CD14-positive monocyte (primary cell): ENCODE data around the gene RGS3. TPM values are rescaled to one million over a fixed set of nuclear protein-coding genes. Genes with fewer than 3 reads are reported as not detected.

ENCODE experiments used
- DNase-seq, 3 donors: peaks; one replicate each; pipeline ENCODE4 v3.0.0-alpha.2; 2011 to 2022
- H2AFZ ChIP-seq: 2 replicates; pipeline ENCODE4 v1.6.0; 2012; ENCODE audit warnings: mild to moderate bottlenecking, low read depth, low read length, inconsistent platforms; ENCODE audit not compliant: insufficient read depth, poor library complexity, severe bottlenecking
- H3K27ac ChIP-seq, 2 donors: 1 replicate in 1 of 2; 2 replicates in 1 of 2; pipeline ENCODE4 v1.5.1; 2012 to 2013; ENCODE audit warnings: low read length in 2 of 2, control low read depth in 1 of 2, inconsistent platforms in 1 of 2, low read depth in 1 of 2, mild to moderate bottlenecking in 1 of 2
- H3K27me3 ChIP-seq, 2 donors: one replicate each; pipeline versions ENCODE4 v1.6.0 to v1.6.1; 2011 to 2013; ENCODE audit warnings: low read length in 2 of 2; ENCODE audit not compliant: control insufficient read depth in 2 of 2, insufficient read depth in 2 of 2
- H3K36me3 ChIP-seq, 2 donors: replicated peaks in 1 of 2; 1 replicate in 1 of 2; 2 replicates in 1 of 2; pipeline versions ENCODE4 v1.5.1 to v1.6.1; 2012 to 2013; ENCODE audit warnings: low read length in 2 of 2, control low read depth in 1 of 2, inconsistent platforms in 1 of 2, mild to moderate bottlenecking in 1 of 2; ENCODE audit not compliant: insufficient read depth in 2 of 2, control insufficient read depth in 1 of 2
- H3K4me1 ChIP-seq, 2 donors: 1 replicate in 1 of 2; 2 replicates in 1 of 2; pipeline versions ENCODE4 v1.5.1 to v1.6.1; 2012 to 2013; ENCODE audit warnings: low read length in 2 of 2, control low read depth in 1 of 2, inconsistent platforms in 1 of 2, mild to moderate bottlenecking in 1 of 2, moderate library complexity in 1 of 2; ENCODE audit not compliant: insufficient read depth in 2 of 2, control insufficient read depth in 1 of 2
- H3K4me2 ChIP-seq: replicated peaks from 2 replicates; pipeline ENCODE3; 2012; ENCODE audit warnings: low read length, moderate library complexity, mild to moderate bottlenecking; ENCODE audit not compliant: poor library complexity, severe bottlenecking; ENCODE audit errors: extremely low read depth
- H3K4me3 ChIP-seq, 3 experiments: fragments of 200-600 bp in 1 of 3; sonication (generic) in 1 of 3; replicated peaks in 1 of 3; 1 replicate in 2 of 3; 2 replicates in 1 of 3; pipeline ENCODE4 v1.5.1; 2011 to 2013; ENCODE audit warnings: low read length in 3 of 3, mild to moderate bottlenecking in 3 of 3, control low read depth in 2 of 3, low read depth in 2 of 3, inconsistent platforms in 1 of 3, moderate library complexity in 1 of 3
- H3K79me2 ChIP-seq: 2 replicates; pipeline ENCODE4 v1.6.0; 2012; ENCODE audit warnings: mild to moderate bottlenecking, control low read depth, inconsistent platforms, low read length, moderate library complexity; ENCODE audit not compliant: insufficient read depth
- H3K9ac ChIP-seq: 2 replicates; pipeline ENCODE4 v1.6.0; 2017; ENCODE audit warnings: low read length, mild to moderate bottlenecking; ENCODE audit not compliant: insufficient read depth, poor library complexity, severe bottlenecking
- H3K9me3 ChIP-seq, 2 donors: replicated peaks in 1 of 2; 1 replicate in 1 of 2; 2 replicates in 1 of 2; pipeline versions ENCODE4 v1.5.1 to v1.6.1; 2012 to 2013; ENCODE audit warnings: low read length in 2 of 2, control low read depth in 1 of 2; ENCODE audit not compliant: control insufficient read depth in 1 of 2, insufficient read depth in 1 of 2
- H4K20me1 ChIP-seq: 2 replicates; pipeline ENCODE4 v1.6.0; 2012; ENCODE audit warnings: mild to moderate bottlenecking, low read length, control low read depth, moderate library complexity; ENCODE audit not compliant: insufficient read depth
- H3K27ac Mint-ChIP-seq, 7 donors: one replicate each; pipeline ENCODE4 v1.8.0; 2020; ENCODE audit warnings: mild to moderate bottlenecking in 7 of 7, mixed read lengths in 7 of 7, moderate library complexity in 6 of 7, inconsistent platforms in 2 of 7
- H3K27me3 Mint-ChIP-seq, 3 donors: one replicate each; pipeline ENCODE4 v1.8.0; 2021 to 2022; ENCODE audit warnings: low read depth in 3 of 3, mild to moderate bottlenecking in 3 of 3, mixed read lengths in 3 of 3, moderate library complexity in 3 of 3, inconsistent platforms in 1 of 3
- H3K36me3 Mint-ChIP-seq, 2 donors: one replicate each; pipeline ENCODE4 v1.8.0; 2020; ENCODE audit warnings: mixed read lengths in 2 of 2, inconsistent platforms in 1 of 2, mild to moderate bottlenecking in 1 of 2
- H3K4me1 Mint-ChIP-seq: one replicate; pipeline ENCODE4 v1.8.0; 2020; ENCODE audit warnings: mild to moderate bottlenecking, mixed read lengths
- H3K4me3 Mint-ChIP-seq, 2 donors: one replicate each; pipeline ENCODE4 v1.8.0; 2020; ENCODE audit warnings: mild to moderate bottlenecking in 2 of 2, mixed read lengths in 2 of 2, moderate library complexity in 1 of 2
- H3K9me3 Mint-ChIP-seq, 7 donors: one replicate each; pipeline ENCODE4 v1.8.0; 2020 to 2022; ENCODE audit warnings: mixed read lengths in 7 of 7, mild to moderate bottlenecking in 6 of 7, moderate library complexity in 6 of 7, inconsistent platforms in 2 of 7
- WGBS: methylation state at CpG from one replicate; pipeline ENCODE4 v1.1.5; 2013; ENCODE audit warnings: missing lambda C conversion rate; ENCODE audit not compliant: insufficient coverage; 5-methylcytosine and 5-hydroxymethylcytosine counted together
- intact Hi-C, 2 donors: fragments of 100-400 bp; cut with micrococcal nuclease; formaldehyde crosslinking; loops; one replicate each; pipeline versions ENCODE4 v1.15.0 to v1.15.1; 2023
- polyA minus RNA-seq: library from RNA; depleted of rRNA, polyadenylated mRNA; stranded (reverse); fragments of >200 nt; gene quantifications from 2 replicates; pipeline ENCODE4 v1.2.3, GENCODE V29; 2012
- polyA plus RNA-seq, 3 donors: library from polyadenylated mRNA; depleted of rRNA in 1 of 3; unstranded in 2 of 3; stranded (reverse) in 1 of 3; fragments of 300-500 nt in 2 of 3; fragments of >200 nt in 1 of 3; fragmentation: Illumina TruSeq in 2 of 3; gene quantifications; 1 replicate in 2 of 3; 2 replicates in 1 of 3; pipeline ENCODE4 v1.2.3, GENCODE V29; 2012 to 2021
- total RNA-seq, 12 experiments: library from RNA in 1 of 12; stranded (reverse) in 1 of 12; fragments of 120-200 nt in 1 of 12; gene quantifications; one replicate each; pipeline ENCODE4 v1.2.4 and lab custom pipeline; 2013 to 2026; ENCODE audit warnings: mixed read lengths in 6 of 12, inconsistent platforms in 1 of 12
- TF ChIP-seq, protein P1 (sequence below): fragments of 200-600 bp; IDR thresholded peaks from one replicate; pipeline ENCODE4 v1.8.0; 2022; ENCODE audit warnings: antibody characterized with exemption, mild to moderate bottlenecking

RGS3 gene
- total RNA-seq (2013), result 45.3 TPM
- 10 to 100 TPM in 2 of 3 donors, 1 to 10 TPM in 1; 9.1 to 16.2 (median 15.8) TPM for polyA plus RNA-seq
- 26.0 and 52.7 TPM in 2 replicates for polyA minus RNA-seq
- total RNA-seq (lab: John Stamatoyannopoulos, UW), result 2.7 to 20.2 (median 10.5) reads per million in 11 experiments

DNA sequence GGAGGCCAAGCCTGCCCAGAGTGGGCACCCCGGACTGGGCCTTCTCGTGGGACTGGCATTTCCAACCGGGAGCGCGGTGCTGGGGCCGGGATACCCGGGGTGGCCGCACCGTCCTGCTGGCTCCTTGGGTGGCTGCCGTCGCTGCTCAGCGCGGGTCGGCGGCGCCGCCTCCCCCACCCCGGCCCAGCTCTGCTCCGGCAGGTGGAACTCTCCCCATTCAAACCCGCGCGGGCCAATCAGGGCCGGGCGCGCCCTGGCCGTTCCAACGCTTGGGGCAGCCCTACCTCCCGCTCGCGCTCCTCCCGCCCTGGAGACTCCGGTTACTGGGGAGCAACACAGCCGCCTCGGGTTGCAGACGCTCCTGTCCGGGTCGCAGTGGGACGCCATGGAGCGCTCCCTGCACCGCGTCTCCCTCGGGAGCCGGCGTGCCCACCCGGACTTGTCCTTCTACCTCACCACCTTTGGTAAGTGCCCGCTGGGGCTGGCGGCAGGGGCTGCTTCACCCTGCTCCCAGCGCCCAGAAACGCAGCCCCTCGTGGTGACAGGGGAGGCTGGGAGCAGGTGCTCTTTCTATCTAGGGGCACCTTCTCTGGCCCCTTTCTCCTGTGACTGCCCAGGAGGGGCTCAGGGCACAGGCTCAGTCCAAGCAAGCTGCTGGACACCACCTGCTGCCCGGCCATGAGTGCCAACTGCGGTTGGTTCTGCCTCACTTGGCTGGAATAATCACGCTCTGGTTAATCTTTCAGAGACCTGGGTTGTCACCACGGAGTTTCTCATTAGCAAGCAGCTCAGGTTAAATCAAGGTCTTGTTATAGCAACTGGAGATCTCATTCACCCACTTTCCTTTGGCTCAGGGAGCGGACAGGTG lies at the start of gene RGS3:
Gene RGS3 (plus strand): TSS at position 310 of the 868 bp plus-strand sequence. CDS start 76 bp downstream, at position 386.
- no peak within 1 kb of the TSS for H3K4me3 Mint-ChIP-seq
- Histone ChIP-seq H2AFZ (no peak within 1 kb of the TSS), H3K36me3 (no peaks in the 10 kb centered on the region), H3K9ac (no peak within 1 kb of the TSS), H3K4me3 (no peak within 1 kb of the TSS), H3K79me2 (no peaks in the 10 kb centered on the region), H3K4me2 (no peak within 1 kb of the TSS), H3K27ac (no peak within 1 kb of the TSS), H4K20me1 (no peaks in the 10 kb centered on the region), H3K4me1 (no peaks in the 10 kb centered on the region), H3K9me3 (no peaks in the 10 kb centered on the region), H3K27me3 (no peaks in the 10 kb centered on the region)
- peak within 1 kb of the TSS in 2 of 7 donors; percentile 16 to 74 for H3K27ac Mint-ChIP-seq
- WGBS, result 97% methylated on average over 39 of the region's 55 CpGs
- H3K4me1 Mint-ChIP-seq, result no peaks in the 10 kb centered on the region
- intact Hi-C loops, result no loop called here
- no peaks in the 10 kb centered on the region for H3K36me3 Mint-ChIP-seq
- TF ChIP-seq, protein P1, sequence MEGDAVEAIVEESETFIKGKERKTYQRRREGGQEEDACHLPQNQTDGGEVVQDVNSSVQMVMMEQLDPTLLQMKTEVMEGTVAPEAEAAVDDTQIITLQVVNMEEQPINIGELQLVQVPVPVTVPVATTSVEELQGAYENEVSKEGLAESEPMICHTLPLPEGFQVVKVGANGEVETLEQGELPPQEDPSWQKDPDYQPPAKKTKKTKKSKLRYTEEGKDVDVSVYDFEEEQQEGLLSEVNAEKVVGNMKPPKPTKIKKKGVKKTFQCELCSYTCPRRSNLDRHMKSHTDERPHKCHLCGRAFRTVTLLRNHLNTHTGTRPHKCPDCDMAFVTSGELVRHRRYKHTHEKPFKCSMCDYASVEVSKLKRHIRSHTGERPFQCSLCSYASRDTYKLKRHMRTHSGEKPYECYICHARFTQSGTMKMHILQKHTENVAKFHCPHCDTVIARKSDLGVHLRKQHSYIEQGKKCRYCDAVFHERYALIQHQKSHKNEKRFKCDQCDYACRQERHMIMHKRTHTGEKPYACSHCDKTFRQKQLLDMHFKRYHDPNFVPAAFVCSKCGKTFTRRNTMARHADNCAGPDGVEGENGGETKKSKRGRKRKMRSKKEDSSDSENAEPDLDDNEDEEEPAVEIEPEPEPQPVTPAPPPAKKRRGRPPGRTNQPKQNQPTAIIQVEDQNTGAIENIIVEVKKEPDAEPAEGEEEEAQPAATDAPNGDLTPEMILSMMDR, result no peak
- peaks cover 0 to 3% (median 0%) of the 10 kb centered on the region in 3 donors for H3K27me3 Mint-ChIP-seq
- H3K9me3 Mint-ChIP-seq, result peaks cover 0 to 6% (median 3%) of the 10 kb centered on the region in 7 donors
- DNase-seq, result no peak

DNA sequence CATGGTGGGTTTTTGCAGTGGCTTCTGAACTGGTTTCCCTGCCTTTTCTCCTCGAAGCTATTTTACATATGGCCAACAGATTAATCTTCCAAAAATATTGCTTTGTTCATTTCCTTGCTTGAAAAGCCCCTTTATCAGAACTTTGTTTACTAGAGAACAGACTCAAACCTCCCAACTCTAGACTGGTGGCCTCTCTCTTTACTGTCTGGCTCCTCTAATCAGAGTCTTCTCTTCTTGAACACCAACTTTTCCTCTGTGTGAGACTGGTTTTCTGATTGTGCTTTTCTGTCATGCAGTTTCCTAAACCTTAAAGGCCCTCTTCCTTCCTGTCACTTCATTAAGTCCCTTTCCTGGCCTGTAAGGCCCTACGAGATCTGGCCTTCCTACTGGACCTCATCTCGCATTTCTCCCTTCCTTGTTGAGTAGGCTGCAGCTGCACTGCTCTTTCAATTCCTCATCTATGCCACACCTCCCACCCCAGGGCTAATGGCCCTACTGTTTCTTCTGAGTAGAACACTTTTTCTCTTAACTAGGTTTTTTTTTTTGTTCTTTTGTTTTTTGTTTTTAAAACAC lies 47.3 kb upstream of the RGS3 start:
- H3K4me3 ChIP-seq, result no peak overlapping the region
- H3K27me3 ChIP-seq, result no peaks in the 10 kb centered on the region
- no peaks in the 10 kb centered on the region for H3K36me3 ChIP-seq
- intact Hi-C loops, result no loop called here
- H3K79me2 ChIP-seq, result no peaks in the 10 kb centered on the region
- H3K27me3 Mint-ChIP-seq, result no peaks in the 10 kb centered on the region
- H3K4me2 ChIP-seq, result peak overlapping the region; percentile 34
- WGBS, result 35% methylated on average over 2 of the region's 3 CpGs
- DNase-seq, result peak; percentile 32 to 34 (median 32)
- no peaks in the 10 kb centered on the region for H3K9me3 Mint-ChIP-seq
- H3K4me1 Mint-ChIP-seq, result no peaks in the 10 kb centered on the region
- peaks cover 24 to 26% of the 10 kb centered on the region in 2 donors for H3K4me1 ChIP-seq
- TF ChIP-seq, protein P1, result no peak
- H3K27ac Mint-ChIP-seq, result no peak overlapping the region
- H3K9ac ChIP-seq, result no peak overlapping the region
- peak overlapping the region; percentile 22 to 82 for H3K27ac ChIP-seq
- no peaks in the 10 kb centered on the region for H4K20me1 ChIP-seq
- H3K4me3 Mint-ChIP-seq, result no peak overlapping the region
- H3K36me3 Mint-ChIP-seq, result no peaks in the 10 kb centered on the region
- peak overlapping the region; percentile 78 for H2AFZ ChIP-seq
- H3K9me3 ChIP-seq, result no peaks in the 10 kb centered on the region
